Activated CD4-positive, alpha-beta T cell treated with anti-CD3 and anti-CD28 coated beads for 24 hours (primary cell): ENCODE results near the gene SELENOO.

Experiments
- DNase-seq, 2 donors: peaks; one replicate each; pipeline ENCODE4 v3.0.0-alpha.2; 2020; ENCODE audit warnings: low read depth in 2 of 2

Gene SELENOO

GRCh38 chr22:50217543-50218152, 16.8 kb downstream of the SELENOO start:
- DNase-seq, result no peak

DNA sequence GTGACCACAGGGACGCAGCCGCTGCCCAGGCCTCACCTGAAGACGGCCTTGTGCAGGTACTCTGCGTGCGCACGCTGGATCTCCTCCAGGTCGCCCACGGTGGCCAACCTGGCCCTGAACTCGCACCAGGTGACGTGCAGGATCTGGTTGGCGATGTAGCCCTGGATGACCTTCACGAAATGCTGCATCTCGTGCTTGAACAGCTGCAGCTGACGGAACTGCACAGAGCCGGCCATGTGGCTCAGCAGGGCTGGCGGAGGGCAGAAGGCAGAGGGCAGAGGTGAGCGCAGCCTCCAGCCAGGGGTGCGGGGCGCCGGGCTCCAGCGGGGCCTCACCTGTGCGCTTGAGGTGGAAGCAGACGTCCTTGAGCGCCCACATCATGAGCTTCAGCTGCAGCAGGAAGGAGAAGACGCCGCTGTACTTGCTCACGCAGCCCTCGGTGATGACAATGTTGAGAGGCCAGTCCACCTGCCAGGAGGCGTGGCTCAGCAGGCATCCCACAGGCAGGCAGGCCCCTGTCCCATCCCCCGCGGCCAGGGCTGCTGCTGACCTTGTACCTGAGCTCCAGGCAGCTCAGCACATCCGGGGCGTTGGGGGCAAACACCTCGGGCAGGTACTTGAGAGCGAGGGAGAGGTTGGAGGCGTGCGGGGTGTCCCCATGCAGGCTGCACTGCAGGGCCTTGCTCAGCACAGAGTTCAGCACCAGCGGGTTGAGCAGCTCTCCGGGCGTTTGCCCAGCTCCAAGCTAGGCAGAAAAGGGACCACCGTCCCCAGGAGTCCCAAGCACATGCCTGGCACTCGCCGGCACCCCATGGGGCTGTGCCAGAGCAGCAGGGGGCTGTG, 17.6 kb downstream of the SELENOO start:
- DNase-seq, result no peak

DNA sequence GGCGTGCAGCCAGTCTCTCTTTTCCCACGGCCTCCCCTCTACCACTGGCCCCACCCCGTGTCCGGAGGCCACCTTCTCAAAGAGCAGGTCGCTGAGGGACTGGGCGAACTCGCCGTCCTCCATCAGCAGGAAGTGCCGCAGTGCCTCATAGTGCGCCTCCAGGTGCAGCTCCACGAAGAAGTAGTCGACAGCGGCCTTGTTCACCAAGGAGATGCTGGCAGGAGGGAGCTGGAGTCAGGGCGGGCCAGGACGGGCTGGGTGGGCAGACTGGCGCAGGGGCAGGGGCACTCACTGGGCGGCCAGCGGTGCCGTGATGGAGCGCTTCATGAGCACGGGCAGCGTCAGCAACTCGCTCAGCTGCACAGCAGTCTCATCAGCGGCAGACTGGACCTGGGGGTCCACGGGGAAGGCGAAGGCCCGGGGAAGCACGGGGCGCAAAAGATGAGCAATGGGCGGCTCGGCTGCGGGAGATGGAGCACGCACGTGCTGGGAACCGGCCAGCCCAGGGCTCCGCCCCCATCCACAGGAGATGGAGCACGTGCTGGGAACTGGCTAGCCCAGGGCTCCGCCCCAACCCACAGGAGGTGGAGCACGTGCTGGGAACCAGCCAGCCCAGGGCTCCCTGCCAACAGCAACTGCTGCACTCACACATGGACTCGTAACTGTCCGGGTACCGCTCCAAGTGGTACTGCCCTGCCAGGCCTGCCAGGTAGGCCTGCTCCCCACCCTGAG, 18.4 kb downstream of the SELENOO start:
- DNase-seq, result no peak

GRCh38 chr22:50219800-50220602, 19.2 kb downstream of the SELENOO start:
- no peak for DNase-seq

DNA sequence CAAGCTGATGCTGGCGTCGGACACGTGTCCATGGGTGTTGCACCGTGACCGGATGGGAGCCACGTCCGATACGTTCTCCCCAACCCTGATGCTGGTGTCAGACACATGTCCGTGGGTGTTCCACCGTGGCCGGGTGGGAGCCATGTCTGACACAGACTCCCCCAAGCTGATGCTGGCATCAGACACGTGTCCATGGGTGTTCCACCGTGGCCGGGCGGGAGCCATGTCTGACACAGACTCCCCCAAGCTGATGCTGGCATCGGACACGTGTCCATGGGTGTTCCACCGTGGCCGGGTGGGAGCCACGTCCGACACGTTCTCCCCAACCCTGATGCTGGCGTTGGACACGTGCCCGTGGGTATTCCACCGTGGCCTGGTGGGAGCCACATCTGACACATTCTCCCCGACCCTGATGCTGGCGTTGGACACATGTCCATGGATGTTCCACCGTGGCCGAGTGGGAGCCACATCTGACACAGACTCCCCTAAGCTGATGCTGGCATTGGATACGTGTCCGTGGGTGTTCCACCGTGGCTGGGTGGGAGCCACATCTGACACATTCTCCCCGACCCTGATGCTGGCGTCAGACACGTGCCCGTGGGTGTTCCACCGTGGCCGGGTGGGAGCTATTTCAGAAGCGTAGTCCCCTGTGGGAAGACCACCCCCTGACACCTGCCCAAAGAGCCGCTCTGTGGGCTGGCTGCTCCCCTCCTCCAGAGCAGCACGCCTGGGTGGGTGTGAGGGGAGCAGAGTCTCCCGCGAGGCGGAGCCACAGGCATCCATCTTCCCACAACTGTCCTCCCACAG, 20.0 kb downstream of the SELENOO start:
- no peak for DNase-seq

DNA sequence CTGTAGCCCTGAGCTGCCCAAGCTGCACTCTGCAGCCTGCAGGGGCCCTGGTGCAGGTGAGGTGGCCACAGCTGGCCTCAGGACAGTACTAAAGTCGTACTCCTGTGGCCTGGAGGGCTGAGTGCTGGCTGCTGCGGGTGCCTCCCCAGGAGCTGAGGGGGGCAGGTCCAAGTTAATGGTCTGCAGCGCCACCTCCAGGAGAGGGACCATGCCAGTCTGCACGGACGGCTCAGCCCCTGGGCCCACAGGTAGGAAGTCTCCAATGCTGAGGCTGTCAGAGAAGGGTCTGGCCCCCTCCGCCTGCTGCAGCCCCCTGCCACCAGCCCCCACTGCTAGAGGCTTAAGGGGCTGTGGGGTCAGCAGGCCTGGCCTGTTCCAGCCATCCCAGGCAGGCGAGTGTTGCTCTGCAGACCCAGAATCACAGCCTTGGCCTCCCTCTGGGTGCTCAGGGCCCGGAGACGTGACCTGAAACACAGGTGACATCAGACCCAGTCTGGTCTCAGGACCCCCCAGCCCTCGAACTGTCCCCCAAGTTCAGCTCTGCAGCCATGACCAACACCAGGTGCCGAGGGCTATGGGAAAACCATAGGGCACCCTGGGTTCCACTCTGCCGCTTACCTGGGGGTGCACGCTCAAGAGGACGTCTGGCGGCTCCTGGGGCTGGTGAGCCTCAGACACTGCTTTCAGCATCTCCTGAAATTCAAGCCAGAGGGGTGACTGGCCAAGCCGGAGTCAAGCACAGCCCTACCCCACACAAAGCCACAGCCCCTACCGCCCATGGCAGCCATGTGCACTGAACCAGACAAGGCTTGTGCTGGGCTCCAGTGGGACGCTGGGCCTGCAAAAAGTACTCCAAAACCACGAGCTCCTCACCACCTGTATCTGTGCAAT, 20.8 kb downstream of the SELENOO start:
- no peak for DNase-seq

- no peak for DNase-seq
These were observed 21.7 kb downstream of the SELENOO start for GRCh38 chr22:50222508-50222907.

GRCh38 chr22:50224071-50224470, 23.3 kb downstream of the SELENOO start:
- DNase-seq, result no peak

- DNase-seq, result no peak
These were observed 24.6 kb downstream of the SELENOO start for GRCh38 chr22:50225200-50225969.

- DNase-seq, result no peak
These were observed 25.5 kb downstream of the SELENOO start for GRCh38 chr22:50226063-50226874.

DNA sequence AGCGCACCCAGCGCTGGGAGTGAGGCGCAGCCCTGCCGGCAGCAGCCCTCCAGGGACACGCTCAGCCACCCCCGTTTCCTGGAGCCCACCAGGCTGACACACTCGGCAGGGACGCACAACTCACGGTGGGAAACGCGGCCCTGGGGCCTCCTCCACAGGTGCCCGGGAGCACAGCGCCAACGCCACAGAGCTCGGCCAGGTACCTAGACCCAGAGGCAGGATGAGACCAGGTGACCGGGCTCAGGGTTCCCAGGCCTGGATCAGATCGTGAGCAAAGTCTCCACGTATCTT, 26.0 kb downstream of the SELENOO start:
- no peak for DNase-seq

DNA sequence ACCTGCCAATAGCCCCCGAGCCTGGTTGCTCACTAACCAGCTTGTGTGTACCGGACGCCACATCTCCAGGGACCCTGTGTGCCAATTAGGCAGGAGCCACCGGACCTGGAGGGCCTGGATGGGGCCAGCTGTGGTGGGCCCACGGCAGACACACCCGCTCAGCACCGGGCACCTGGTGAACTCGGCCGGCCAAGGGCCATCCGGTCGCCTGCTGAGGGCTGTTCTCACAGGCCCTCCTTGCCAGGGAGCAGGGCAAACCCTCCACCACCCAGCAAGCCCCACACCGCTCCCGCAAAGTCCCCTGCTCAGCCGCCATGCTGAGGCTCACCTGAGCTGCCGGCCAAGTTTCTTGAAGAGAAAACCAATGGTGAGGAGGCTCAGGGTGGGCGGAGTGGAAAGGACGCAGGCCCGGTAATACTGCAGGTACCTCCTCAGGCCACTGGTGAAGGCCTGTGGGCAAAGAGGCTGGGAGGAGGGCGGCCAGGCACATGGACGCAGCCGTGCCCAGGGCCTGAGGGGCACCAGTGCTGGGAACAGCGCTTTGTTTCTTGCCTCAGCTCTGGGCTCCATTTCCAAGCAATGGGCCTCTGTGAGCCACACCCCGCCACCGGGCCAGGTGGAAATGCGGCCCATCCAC, 26.9 kb downstream of the SELENOO start:
- DNase-seq, result no peak

- DNase-seq, result no peak
These were observed 27.6 kb downstream of the SELENOO start for GRCh38 chr22:50228366-50228765.

- DNase-seq, result no peak
These were observed 28.6 kb downstream of the SELENOO start for GRCh38 chr22:50229370-50229769.

- no peak for DNase-seq
These were observed 31.8 kb downstream of the SELENOO start for GRCh38 chr22:50232481-50233151.

DNA sequence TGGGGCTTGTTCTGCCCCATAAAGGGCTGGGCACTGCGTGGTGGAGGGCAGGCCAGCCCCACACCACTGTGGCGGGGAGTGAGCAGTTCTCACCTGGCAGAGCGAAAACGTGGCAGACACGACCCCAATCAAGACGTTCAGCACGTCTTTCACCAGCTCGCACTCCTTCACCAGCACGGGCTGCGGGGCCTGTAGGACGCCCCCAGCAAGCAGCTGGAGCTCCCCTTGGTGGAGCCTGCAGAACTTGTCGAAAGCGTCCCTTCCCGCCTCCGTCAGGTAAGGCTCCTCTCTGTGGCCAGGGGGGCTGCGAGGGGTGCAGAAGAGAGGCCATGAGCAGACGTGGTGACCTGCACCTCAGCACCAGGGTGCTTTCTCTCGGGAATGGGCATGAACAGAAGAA, 32.4 kb downstream of the SELENOO start:
- no peak for DNase-seq

DNA sequence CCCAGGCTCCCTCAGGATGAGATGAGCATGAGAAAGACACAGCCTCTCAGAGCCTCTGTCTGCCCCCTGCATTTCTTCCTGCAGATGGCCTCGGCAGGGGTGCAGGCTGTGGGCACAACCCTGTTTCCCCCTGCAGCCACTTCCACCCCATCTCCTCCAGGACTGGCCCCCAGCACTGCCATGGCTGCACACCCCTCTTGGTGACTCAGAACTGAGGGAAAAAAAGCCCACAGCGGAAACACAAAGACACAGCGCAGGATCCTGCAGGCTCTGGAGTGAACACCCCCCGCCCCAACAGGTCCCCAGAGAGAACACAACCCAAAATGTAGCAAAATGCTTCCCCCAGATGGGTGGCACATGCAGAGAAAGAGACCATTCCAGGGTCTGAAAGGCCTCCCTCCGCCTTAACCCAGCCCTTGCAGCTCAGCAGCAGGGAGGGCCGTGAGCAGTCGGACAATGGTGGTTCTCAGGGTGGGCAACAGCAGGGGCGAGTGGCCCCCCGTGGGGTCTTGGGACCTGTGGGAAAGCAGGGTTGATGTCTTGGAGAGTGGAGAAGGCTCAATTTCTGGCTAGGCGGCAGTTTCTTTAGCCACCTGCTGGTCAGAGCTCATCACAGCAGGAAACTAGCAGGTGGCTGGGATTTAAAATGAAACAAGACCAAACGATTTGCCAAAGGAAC, 36.1 kb downstream of the SELENOO start:
- DNase-seq, result no peak
